IMR-90 (cell line): Measurements from ENCODE around the gene SMIM21.

Experiments used
- CHD1 ChIP-seq: IDR thresholded peaks from 2 replicates; pipeline ENCODE4 v1.6.1; 2012; ENCODE audit warnings: low read depth, low read length, improper control_type of control experiment
- MAFK ChIP-seq: IDR thresholded peaks from 2 replicates; pipeline ENCODE4 v1.6.1; 2012; ENCODE audit warnings: low read depth, low read length, improper control_type of control experiment
- TF ChIP-seq, protein P1 (sequence below): fragments of 150-350 bp; IDR thresholded peaks from 2 replicates; pipeline ENCODE4 v1.6.1; 2016; ENCODE audit warnings: low read depth, mild to moderate bottlenecking, low read length, moderate library complexity, borderline replicate concordance
- TF ChIP-seq, protein P2 (sequence below): conservative IDR thresholded peaks from 2 replicates; pipeline ENCODE4 v1.5.1; 2012; ENCODE audit warnings: mild to moderate bottlenecking, low read depth, low read length, improper control_type of control experiment

DNA sequence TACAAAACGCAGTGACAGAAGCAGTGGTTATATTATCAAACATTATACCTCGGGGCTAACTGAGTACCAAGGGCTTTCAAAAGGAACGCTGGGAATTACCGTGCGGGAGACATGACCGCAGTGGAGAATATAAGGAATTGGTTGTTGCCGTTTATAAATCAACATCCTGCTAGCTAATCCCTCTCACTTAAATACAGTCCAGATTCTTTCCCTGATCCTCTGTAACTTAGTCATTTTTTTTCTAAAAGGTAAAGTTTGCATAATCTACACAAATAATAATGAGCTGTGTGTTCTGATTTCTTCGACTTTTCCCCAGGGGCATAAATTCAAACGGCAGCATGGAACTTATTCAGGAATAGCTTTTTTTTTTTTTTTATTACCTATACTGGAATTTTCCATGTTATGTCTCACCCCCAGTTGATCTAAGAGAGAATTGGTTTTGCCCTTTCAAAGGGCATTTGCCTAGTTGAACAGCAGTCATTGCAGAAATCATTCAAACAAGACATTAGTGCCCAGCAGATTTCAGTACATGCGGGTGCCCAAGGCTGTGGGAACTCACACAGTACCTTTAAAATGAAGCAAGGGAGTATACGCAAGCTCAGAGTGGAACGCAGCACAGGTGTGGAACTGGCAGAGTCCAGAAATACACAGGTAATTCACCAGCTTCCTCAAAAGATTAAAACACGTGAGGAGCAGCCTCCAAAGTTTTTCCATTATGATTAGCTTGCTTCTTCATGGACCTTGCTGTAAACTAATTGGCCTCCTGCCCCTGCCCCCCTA lies 63.9 kb downstream of the SMIM21 start:
- TF ChIP-seq CHD1 (no peak), MAFK (no peak)
- TF ChIP-seq, protein P1, sequence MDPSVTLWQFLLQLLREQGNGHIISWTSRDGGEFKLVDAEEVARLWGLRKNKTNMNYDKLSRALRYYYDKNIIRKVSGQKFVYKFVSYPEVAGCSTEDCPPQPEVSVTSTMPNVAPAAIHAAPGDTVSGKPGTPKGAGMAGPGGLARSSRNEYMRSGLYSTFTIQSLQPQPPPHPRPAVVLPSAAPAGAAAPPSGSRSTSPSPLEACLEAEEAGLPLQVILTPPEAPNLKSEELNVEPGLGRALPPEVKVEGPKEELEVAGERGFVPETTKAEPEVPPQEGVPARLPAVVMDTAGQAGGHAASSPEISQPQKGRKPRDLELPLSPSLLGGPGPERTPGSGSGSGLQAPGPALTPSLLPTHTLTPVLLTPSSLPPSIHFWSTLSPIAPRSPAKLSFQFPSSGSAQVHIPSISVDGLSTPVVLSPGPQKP, result no peak
- TF ChIP-seq, protein P2, sequence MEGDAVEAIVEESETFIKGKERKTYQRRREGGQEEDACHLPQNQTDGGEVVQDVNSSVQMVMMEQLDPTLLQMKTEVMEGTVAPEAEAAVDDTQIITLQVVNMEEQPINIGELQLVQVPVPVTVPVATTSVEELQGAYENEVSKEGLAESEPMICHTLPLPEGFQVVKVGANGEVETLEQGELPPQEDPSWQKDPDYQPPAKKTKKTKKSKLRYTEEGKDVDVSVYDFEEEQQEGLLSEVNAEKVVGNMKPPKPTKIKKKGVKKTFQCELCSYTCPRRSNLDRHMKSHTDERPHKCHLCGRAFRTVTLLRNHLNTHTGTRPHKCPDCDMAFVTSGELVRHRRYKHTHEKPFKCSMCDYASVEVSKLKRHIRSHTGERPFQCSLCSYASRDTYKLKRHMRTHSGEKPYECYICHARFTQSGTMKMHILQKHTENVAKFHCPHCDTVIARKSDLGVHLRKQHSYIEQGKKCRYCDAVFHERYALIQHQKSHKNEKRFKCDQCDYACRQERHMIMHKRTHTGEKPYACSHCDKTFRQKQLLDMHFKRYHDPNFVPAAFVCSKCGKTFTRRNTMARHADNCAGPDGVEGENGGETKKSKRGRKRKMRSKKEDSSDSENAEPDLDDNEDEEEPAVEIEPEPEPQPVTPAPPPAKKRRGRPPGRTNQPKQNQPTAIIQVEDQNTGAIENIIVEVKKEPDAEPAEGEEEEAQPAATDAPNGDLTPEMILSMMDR, result no peak
